ENCODE results near the gene DUXA.
"Not testable (repeated sequence)": the region's sequence is repeated elsewhere in the genome, so short reads cannot be mapped to it uniquely, and the experiment has no call there.

The DUXA gene

GRCh38 chr19:57167385-57167784 is at the start of gene DUXA:
DUXA (minus strand) TSS chr19:57167485; CDS start chr19:57167443, 42 bp downstream.
- no peak for DNase-seq

DNA sequence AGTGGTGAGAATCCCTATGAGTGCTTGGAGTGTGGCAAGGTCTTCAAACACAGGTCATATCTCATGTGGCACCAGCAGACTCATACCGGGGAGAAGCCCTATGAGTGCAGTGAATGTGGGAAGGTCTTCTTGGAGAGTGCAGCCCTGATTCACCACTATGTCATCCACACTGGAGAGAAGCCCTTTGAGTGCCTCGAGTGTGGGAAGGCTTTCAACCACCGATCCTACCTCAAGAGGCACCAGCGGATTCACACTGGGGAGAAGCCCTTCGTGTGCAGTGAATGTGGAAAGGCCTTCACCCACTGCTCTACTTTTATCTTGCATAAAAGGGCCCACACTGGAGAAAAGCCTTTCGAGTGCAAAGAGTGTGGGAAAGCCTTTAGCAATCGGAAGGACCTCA is 44.8 kb upstream of the DUXA start:
- DNase-seq: no peak

DNA sequence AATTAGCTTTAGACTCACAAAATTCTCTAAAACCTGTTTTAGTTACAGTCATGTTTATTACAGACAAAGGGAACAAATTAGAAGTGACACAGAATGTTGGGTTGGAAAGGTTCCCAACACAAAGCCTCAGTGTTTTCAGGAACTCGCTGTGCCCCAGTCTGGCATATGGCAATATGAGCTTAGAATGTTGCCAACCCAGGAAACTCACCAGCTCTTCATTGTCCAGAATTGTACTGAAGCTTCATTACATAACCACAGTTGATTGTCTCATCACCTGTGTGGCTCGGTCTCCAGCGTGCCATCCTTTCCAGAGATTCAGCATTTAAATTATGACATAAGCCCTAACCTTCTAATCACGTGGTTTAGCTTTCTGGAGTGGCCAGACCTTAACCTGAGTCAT is 43.1 kb upstream of the DUXA start:
- no peak for DNase-seq

- DNase-seq: no peak
Measured at GRCh38 chr19:57202160-57202559, 34.9 kb upstream of the DUXA start.

DNA sequence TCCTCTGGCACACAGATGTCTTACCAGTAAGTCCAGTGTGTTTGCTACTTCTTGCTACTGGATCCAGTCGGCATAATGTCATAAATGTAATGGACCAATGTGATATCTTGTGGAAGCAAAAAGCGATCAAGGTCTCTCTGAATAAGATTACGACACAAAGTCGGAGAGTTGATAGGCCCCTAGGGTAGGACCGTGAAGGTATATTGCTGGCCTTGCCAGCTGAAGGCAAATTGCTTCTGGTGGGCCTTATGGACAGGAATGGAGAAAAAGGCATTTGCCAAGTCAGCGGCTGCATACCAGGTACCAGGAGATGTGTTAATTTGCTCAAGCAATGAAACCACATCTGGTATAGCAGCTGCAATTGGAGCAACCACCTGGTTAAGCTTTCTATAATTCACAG is 30.6 kb upstream of the DUXA start:
- DNase-seq: not testable (repeated sequence)

- DNase-seq: no peak
Measured at GRCh38 chr19:57192993-57193392, 25.7 kb upstream of the DUXA start.

DNA sequence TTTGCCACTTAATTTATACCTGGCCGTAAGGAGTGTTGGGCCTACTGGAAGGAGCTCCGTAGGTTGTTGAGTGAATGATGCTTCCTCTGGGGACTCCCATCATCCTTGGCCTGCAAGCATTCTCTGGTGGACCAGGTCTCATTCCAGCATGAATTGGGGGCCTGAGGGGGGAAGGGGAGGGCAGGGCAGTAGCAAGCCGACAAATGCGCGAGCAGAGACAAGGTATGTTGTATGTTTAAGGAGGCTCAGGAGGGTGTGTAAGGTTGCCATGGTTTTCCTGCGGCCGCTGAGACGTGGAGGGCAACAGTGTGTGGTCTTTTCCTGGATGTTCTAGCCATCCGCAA is 24.8 kb upstream of the DUXA start:
- no peak for DNase-seq

DNA sequence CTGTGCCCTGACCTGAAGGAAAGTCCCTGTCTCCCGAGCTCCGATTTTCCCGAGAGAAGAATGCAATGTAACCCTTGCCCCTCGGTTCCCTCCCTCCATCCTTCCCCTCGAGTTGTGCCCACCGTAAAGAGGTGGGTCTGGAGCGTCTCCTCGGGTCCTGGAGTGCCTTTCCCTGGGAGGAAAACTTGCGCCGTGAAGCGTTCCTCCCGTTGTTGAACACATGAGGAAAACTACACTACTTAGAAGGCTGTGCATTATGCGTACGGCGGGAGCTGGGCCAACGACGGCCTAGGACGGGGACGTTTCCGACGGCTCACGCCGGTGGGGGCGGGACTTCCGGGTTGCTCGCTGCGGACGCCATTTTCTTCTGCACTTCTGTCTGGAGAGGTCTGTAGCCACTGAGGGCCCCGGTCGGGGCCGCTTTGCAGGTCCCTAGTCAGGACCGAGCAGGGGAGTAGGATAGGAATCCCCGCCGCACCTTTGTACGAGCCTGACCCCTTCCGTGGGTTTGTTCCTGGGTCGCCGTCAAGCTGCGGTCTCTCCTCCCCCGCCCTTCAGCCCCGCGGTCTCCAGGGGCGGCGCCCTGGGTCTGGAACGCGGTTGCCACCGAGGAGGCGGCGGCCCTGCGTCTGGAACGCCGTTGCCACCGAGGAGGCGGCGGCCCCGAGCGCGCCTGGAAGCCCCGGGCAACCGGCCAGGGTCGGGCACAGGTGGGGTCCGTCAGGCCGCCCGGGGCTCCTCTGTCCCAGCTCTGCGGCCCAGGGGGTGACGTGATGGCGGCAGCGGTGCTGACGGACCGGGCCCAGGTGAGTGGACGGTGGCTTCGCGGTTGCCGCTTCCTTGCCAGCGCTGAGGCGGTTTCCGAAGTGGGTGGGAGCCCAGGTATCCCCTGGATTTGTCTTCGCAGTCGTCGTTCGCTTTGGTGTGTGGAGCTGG is 24.1 kb upstream of the DUXA start, which contains the start of gene ZNF264:
Gene ZNF264, plus strand, starts transcription at position 360 of the 936 bp plus-strand sequence. Its CDS starts 414 bp downstream, at position 774.
- peak; percentile 90 to 93 for DNase-seq

DNA sequence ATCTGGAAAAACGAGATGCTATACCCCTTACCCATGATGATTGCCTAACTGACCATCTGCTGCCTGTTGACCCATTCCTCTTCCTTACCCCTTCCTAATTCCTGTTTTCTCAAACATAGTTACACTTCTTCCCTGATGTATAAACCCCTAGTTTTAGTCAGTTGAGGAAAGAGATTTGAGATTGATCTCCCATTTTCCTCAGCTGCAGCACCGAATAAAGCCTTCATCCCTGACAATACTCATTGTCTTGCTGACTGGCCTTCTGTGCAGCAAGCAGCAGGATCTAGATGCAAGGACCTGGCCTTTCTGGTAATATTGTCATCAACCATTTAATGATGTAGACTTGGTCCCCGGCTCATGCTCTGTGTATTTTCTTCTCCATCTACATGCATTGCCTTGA is 23.0 kb upstream of the DUXA start:
- DNase-seq: no peak

GRCh38 chr19:57171551-57172081 is 4.3 kb upstream of the DUXA start:
- peak; percentile 26 to 32 for DNase-seq

- DNase-seq: no peak
Measured at GRCh38 chr19:57165846-57166245, 1.4 kb downstream of the DUXA start.

- DNase-seq: no peak
Measured at GRCh38 chr19:57161985-57162539, 5.2 kb downstream of the DUXA start.

GRCh38 chr19:57152921-57153320 is 14.4 kb downstream of the DUXA start:
- no peak for DNase-seq

DNA sequence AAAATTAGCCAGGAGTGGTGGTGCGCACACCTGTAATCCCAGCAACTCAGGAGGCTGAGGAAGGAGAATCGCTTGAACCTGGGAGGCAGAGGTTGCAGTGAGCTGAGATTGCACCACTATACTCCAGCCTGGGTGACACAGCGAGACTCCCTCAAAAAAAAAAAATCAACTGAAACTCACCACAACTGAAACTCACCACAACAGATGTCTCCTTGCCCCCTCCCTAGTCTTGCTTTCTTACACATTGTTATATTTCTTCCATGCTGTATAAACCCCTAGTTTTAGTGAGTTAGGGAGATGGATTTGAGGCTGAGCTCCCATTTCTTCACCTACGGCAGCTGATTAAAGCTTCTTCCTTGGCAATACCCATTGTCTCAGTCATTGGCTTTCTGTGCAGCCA is 25.6 kb downstream of the DUXA start:
- DNase-seq: no peak

DNA sequence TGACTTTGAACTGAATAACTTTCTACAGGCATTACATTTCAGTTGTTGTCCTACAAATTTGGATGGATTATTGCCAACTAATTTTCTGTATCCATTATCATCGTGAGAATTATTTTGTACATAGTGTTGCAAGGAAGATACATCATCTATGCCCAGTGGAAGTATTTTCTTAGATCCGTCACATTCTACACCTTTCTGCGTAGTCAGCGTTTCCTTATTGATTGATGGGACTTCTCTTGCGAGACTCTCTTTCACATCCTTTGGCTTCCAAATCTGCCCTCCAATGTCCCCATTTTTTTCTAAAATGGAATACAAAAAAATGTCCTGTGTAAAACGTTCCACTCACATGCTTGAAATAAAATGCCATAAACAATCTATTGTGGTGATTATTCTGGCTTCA is 31.5 kb downstream of the DUXA start:
- no peak for DNase-seq

GRCh38 chr19:57127403-57127802 is 39.9 kb downstream of the DUXA start:
- not testable (repeated sequence) for DNase-seq

- no peak for DNase-seq
Measured at GRCh38 chr19:57123882-57124281, 43.4 kb downstream of the DUXA start.

- no peak for DNase-seq
Measured at GRCh38 chr19:57118848-57119247, 48.4 kb downstream of the DUXA start.

- DNase-seq: not testable (repeated sequence)
Measured at GRCh38 chr19:57113501-57113900, 53.8 kb downstream of the DUXA start.

- no peak for DNase-seq
Measured at GRCh38 chr19:57111329-57111644, 56.0 kb downstream of the DUXA start.

DNA sequence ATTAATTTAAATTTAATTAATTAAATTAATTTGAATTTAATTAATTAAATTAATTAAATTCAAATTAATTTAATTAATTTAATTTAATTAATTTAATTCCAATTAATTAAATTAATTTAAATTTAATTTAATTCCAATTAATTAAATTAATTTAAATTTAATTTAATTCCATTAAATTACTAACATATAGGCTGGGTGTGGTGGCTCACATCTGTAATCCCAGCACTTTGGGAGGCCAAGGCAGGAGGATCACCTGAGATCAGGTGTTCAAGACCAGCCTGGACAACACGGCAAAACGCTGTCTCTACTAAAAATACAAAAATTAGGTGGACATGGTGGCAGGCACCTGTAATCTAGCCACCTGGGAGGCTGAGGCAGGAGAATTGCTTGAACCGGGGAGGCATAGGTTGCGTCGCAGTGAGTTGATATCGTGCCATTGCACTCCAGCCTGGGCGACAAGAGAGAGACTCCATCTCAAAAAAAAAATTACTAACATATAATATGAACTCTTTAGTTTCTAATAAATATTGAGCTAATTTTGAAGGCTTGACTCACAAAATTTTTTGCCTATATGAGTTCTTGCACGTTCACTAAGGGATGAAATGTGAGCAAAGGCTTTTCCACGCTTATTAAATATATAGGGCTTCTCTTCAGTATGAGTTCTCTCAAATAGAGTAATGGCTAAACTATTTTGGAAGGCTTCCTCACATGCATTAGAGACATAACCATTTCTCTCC is 56.5 kb downstream of the DUXA start:
- no peak for DNase-seq

DNA sequence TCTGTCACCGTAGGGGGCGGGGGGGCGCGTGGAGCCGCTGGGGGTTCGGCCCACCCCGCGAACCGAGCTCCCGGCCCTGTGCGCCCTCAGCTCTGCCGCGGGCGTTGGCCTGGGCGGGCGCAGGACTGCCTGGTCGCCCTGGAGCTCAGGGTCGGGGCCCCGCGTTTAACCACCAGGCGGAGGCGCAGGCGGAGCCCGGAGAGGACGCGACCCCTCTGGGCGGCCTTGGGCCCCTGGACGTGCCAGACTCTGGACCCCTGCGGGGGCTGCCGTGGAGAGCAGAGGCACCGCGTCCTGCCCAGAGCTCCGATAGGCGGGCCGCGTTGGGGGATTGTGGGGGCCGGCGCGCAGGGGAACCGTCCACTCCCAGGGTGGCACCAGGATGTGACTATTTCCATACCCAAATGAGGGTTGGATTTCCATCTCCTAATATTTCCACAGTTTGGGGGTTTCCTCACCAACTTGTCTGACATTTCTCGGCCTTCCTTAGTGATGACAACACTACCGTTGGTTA is 60.5 kb downstream of the DUXA start:
- DNase-seq: no peak

DNA sequence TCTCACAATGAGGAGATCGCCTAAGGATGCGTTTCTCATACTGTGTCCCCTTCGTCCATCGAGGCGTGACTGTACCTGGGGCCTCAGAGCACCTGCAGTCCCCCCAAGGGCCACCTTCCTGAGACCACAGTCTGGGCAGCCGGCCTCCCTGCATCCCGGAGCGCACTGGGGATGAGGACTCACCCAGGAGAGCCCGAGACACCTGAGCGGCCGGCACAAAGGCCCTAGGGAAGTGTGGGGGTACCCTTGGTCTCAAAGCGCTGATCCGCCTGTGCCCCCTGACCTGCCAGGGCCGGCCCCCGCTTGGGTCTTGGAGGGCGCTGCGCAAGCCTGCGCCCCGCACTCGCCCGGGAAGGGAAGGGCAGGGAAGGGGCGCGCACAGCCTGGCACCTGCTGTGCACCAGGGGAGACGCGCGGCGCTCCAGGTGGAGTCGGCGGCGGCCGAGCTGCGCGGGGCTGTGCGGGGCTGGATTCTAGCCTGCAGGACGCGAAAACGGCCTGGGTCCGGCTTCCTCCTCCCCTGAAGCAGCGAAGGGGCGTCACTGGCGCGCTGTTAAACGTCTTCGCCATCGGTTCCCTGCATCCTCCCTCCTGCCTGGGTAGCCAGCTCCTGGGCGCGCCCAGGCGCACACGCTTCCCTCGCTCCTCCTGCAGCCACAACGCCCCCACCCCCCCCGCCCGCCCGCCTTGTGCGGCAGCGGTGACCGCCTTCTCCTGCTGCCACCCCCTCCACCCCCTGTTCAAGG is 61.1 kb downstream of the DUXA start:
- DNase-seq: no peak

Data from activated T-cell treated with anti-CD3 and anti-CD28 coated beads, Interleukin-2, amount 50 U/mL, for 48 hours (primary cell).